Choroid plexus epithelial cell (primary cell): ENCODE results near the gene PPP1R3G.

Experiments
- DNase-seq: peaks from one replicate; pipeline ENCODE4 v3.0.0-alpha.2; 2010; ENCODE audit warnings: low read depth
- H3K4me3 ChIP-seq: 2 replicates; pipeline ENCODE4 v1.5.1; 2011; ENCODE audit warnings: low read depth, mild to moderate bottlenecking, control low read depth, low read length, moderate library complexity
- CTCF ChIP-seq: conservative IDR thresholded peaks from 2 replicates; pipeline ENCODE4 v1.5.1; 2011; ENCODE audit warnings: low read depth, mild to moderate bottlenecking, control low read depth, inconsistent platforms, low read length, moderate library complexity

Gene PPP1R3G

GRCh38 chr6:5122504-5123112 lies 37.5 kb downstream of the PPP1R3G start:
- no peak for TF ChIP-seq CTCF
- DNase-seq, result no peak
- H3K4me3 ChIP-seq, result no peak overlapping the region

- TF ChIP-seq CTCF, result no peak
- no peak overlapping the region for H3K4me3 ChIP-seq
- DNase-seq, result no peak
These were observed 38.4 kb downstream of the PPP1R3G start for GRCh38 chr6:5123296-5124143.

GRCh38 chr6:5124526-5124925 lies 39.4 kb downstream of the PPP1R3G start:
- no peak overlapping the region for H3K4me3 ChIP-seq
- TF ChIP-seq CTCF, result no peak
- no peak for DNase-seq

GRCh38 chr6:5125152-5126006 lies 40.2 kb downstream of the PPP1R3G start:
- no peak for TF ChIP-seq CTCF
- no peak overlapping the region for H3K4me3 ChIP-seq
- DNase-seq, result peak; percentile 90

- no peak overlapping the region for H3K4me3 ChIP-seq
- no peak for TF ChIP-seq CTCF
- peak; percentile 88 for DNase-seq
These were observed 41.1 kb downstream of the PPP1R3G start for GRCh38 chr6:5126214-5126613.

- no peak overlapping the region for H3K4me3 ChIP-seq
- DNase-seq, result no peak
- no peak for TF ChIP-seq CTCF
These were observed 42.1 kb downstream of the PPP1R3G start for GRCh38 chr6:5127106-5127687.
